B cell (primary cell): ENCODE results near the gene PARD3B. TPM values are rescaled to one million over a fixed set of nuclear protein-coding genes. Genes with fewer than 3 reads are reported as not detected.

Experiments used
- ATAC-seq: fragments of 200-7000 bp; cut with Tn5 transposase; one replicate; pipeline ENCODE4 v1.10.0; 2021; ENCODE audit warnings: low read depth, mild to moderate bottlenecking, moderate number of reproducible peaks, moderate library complexity
- CTCF ChIA-PET: fragments of 350-600 bp; sonication (Branson Sonifier 250); formaldehyde crosslinking; loops from one replicate; lab custom pipeline; 2021; ENCODE audit warnings: antibody characterized with exemption, inconsistent platforms; lab: Charles Lee
- POLR2A ChIA-PET: fragments of 350-600 bp; sonication (Branson Sonifier 250); formaldehyde crosslinking; loops from one replicate; lab custom pipeline; 2021; ENCODE audit warnings: antibody characterized with exemption; lab: Charles Lee
- DNase-seq: peaks from one replicate; pipeline ENCODE4 v3.0.0; 2013
- H2AFZ ChIP-seq: 2 replicates; pipeline ENCODE4 v1.6.1; 2012; ENCODE audit warnings: mild to moderate bottlenecking, low read depth, low read length; ENCODE audit not compliant: insufficient read depth, poor library complexity, severe bottlenecking
- H3K27ac ChIP-seq, 2 donors: 1 replicate in 1 of 2; 2 replicates in 1 of 2; pipeline ENCODE4 v1.5.1; 2012 to 2013; ENCODE audit warnings: low read length in 2 of 2, mild to moderate bottlenecking in 2 of 2, moderate library complexity in 1 of 2
- H3K27me3 ChIP-seq, 4 experiments: fragments of 200-600 bp in 1 of 4; sonication (generic) in 1 of 4; replicated peaks in 1 of 4; 1 replicate in 2 of 4; 2 replicates in 2 of 4; pipeline versions ENCODE4 v1.6.1 to v1.7.0; 2013 to 2016; ENCODE audit warnings: low read length in 3 of 4, mild to moderate bottlenecking in 2 of 4, mixed read lengths in 1 of 4, moderate library complexity in 1 of 4; ENCODE audit not compliant: insufficient read depth in 4 of 4, control insufficient read depth in 3 of 4; ENCODE audit errors: control extremely low read depth in 1 of 4
- H3K36me3 ChIP-seq, 2 experiments: replicated peaks in 1 of 2; 1 replicate in 1 of 2; 2 replicates in 1 of 2; pipeline versions ENCODE4 v1.6.1 to v1.7.1; 2013; ENCODE audit warnings: low read length in 1 of 2; ENCODE audit not compliant: insufficient read depth in 2 of 2, control insufficient read depth in 1 of 2; ENCODE audit errors: control extremely low read depth in 1 of 2, extremely low read depth in 1 of 2
- H3K4me1 ChIP-seq, 2 donors: fragments of 200-600 bp in 1 of 2; sonication (generic) in 1 of 2; 1 replicate in 1 of 2; 2 replicates in 1 of 2; pipeline versions ENCODE4 v1.5.1 to v1.6.1; 2013 to 2017; ENCODE audit warnings: low read length in 2 of 2; ENCODE audit not compliant: control insufficient read depth in 2 of 2, insufficient read depth in 2 of 2
- H3K4me2 ChIP-seq: replicated peaks from 2 replicates; pipeline ENCODE3; 2012; ENCODE audit warnings: mild to moderate bottlenecking, low read depth, low read length; ENCODE audit not compliant: poor library complexity, severe bottlenecking
- H3K4me3 ChIP-seq, 5 experiments: fragments of 200-600 bp in 1 of 5; sonication (generic) in 1 of 5; 1 replicate in 3 of 5; 2 replicates in 2 of 5; pipeline versions ENCODE4 v1.5.1 to v1.7.0; 2011 to 2016; ENCODE audit warnings: low read length in 4 of 5, mild to moderate bottlenecking in 4 of 5, low read depth in 2 of 5, control low read depth in 1 of 5, moderate library complexity in 1 of 5; ENCODE audit not compliant: insufficient read depth in 1 of 5; ENCODE audit errors: control extremely low read depth in 1 of 5, extremely low read depth in 1 of 5
- H3K79me2 ChIP-seq: fragments of 200-600 bp; sonication (generic); one replicate; pipeline ENCODE4 v1.6.0; 2016; ENCODE audit warnings: low read length; ENCODE audit not compliant: control insufficient read depth, insufficient read depth
- H3K9ac ChIP-seq: fragments of 200-600 bp; sonication (generic); 2 replicates; pipeline ENCODE4 v1.6.1; 2017; ENCODE audit warnings: mild to moderate bottlenecking, low read length, moderate library complexity
- H3K9me3 ChIP-seq, 3 donors: one replicate each; pipeline versions ENCODE4 v1.6.1 to v1.7.1; 2013; ENCODE audit warnings: low read length in 2 of 3; ENCODE audit not compliant: control insufficient read depth in 2 of 3, insufficient read depth in 1 of 3; ENCODE audit errors: control extremely low read depth in 1 of 3
- H4K20me1 ChIP-seq: 2 replicates; pipeline ENCODE4 v1.6.0; 2012; ENCODE audit warnings: mild to moderate bottlenecking, low read length; ENCODE audit not compliant: insufficient read depth, control insufficient read depth, poor library complexity, severe bottlenecking
- H3K27ac Mint-ChIP-seq: one replicate; pipeline ENCODE4 v1.8.0; 2021; ENCODE audit warnings: mixed read lengths
- H3K27me3 Mint-ChIP-seq: one replicate; pipeline ENCODE4 v1.8.0; 2021; ENCODE audit warnings: mixed read lengths
- H3K4me1 Mint-ChIP-seq: one replicate; pipeline ENCODE4 v1.8.0; 2021; ENCODE audit warnings: mixed read lengths
- H3K4me3 Mint-ChIP-seq: one replicate; pipeline ENCODE4 v1.8.0; 2021; ENCODE audit warnings: mixed read lengths
- H3K9me3 Mint-ChIP-seq: one replicate; pipeline ENCODE4 v1.8.0; 2022; ENCODE audit warnings: mixed read lengths; ENCODE audit not compliant: insufficient read depth
- EZH2 ChIP-seq: IDR thresholded peaks from 2 replicates; pipeline ENCODE4 v1.6.1; 2012; ENCODE audit warnings: borderline replicate concordance, low read depth, mild to moderate bottlenecking, moderate library complexity, low read length; ENCODE audit not compliant: insufficient read depth, poor library complexity, severe bottlenecking
- WGBS: methylation state at CpG from one replicate; pipeline ENCODE4 v1.1.5; 2013; ENCODE audit warnings: missing lambda C conversion rate; ENCODE audit not compliant: insufficient coverage; 5-methylcytosine and 5-hydroxymethylcytosine counted together
- intact Hi-C: fragments of 100-400 bp; cut with micrococcal nuclease; formaldehyde crosslinking; loops from one replicate; pipeline ENCODE4 v1.10.0; 2022
- polyA plus RNA-seq: library from polyadenylated mRNA; depleted of rRNA; stranded (reverse); fragments of >200 nt; gene quantifications from 2 replicates; pipeline ENCODE4 v1.2.3, GENCODE V29; 2012
- total RNA-seq, 2 donors: library from RNA; stranded (reverse); fragments of 120-200 nt in 1 of 2; gene quantifications; 1 replicate in 1 of 2; 2 replicates in 1 of 2; pipeline versions ENCODE4 v1.2.3 to v1.2.4, GENCODE V29; 2013 to 2022
- TF ChIP-seq, protein P1 (sequence below): fragments of 200-600 bp; IDR thresholded peaks from one replicate; pipeline ENCODE4 v1.8.0; 2022; ENCODE audit warnings: antibody characterized with exemption, mild to moderate bottlenecking

PARD3B gene
- total and polyA plus RNA-seq, 2 donors (not counting 1 experiment from before 2014, with no cell fraction given), result not detected

- Histone ChIP-seq H3K79me2 (no peaks in the 10 kb centered on the region), H3K4me1 (no peaks in the 10 kb centered on the region), H3K27ac (no peak overlapping the region), H4K20me1 (no peaks in the 10 kb centered on the region), H3K36me3 (no peaks in the 10 kb centered on the region), H3K4me3 (no peak overlapping the region), H3K4me2 (no peak overlapping the region), H3K27me3 (no peaks in the 10 kb centered on the region), H2AFZ (no peak overlapping the region), H3K9me3 (no peaks in the 10 kb centered on the region), H3K9ac (no peak overlapping the region)
- ChIA-PET CTCF (no interaction called here), POLR2A (no interaction called here)
- H3K9me3 Mint-ChIP-seq, result no peaks in the 10 kb centered on the region
- no peak for DNase-seq
- H3K27me3 Mint-ChIP-seq, result no peaks in the 10 kb centered on the region
- H3K4me3 Mint-ChIP-seq, result no peak overlapping the region
- no peak for ATAC-seq
- WGBS, result 95% methylated on average over 6 of the region's 9 CpGs
- no peak for TF ChIP-seq EZH2
- TF ChIP-seq, protein P1, sequence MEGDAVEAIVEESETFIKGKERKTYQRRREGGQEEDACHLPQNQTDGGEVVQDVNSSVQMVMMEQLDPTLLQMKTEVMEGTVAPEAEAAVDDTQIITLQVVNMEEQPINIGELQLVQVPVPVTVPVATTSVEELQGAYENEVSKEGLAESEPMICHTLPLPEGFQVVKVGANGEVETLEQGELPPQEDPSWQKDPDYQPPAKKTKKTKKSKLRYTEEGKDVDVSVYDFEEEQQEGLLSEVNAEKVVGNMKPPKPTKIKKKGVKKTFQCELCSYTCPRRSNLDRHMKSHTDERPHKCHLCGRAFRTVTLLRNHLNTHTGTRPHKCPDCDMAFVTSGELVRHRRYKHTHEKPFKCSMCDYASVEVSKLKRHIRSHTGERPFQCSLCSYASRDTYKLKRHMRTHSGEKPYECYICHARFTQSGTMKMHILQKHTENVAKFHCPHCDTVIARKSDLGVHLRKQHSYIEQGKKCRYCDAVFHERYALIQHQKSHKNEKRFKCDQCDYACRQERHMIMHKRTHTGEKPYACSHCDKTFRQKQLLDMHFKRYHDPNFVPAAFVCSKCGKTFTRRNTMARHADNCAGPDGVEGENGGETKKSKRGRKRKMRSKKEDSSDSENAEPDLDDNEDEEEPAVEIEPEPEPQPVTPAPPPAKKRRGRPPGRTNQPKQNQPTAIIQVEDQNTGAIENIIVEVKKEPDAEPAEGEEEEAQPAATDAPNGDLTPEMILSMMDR, result no peak
- H3K27ac Mint-ChIP-seq, result no peak overlapping the region
- intact Hi-C loops, result no loop called here
- H3K4me1 Mint-ChIP-seq, result no peaks in the 10 kb centered on the region
These were observed 643.2 kb downstream of the PARD3B start for GRCh38 chr2:205188239-205189138.

DNA sequence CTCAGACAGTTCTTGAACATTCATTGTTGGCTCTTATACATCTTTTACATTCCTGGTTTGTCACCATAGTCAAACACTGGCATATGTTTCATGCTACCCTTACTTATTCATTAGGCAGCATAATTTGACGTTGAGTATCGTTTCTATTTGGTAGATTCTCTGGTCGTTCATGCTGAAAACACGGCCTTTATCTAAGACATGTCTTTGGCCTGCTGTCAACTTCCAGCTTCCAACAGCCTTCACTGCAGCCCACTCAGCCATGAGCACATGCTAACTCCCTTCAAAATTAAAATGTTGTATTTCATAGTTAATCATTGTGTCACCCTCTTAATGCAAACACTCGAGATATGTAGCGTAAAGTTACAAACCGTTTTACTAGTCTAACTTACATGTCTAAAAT, 644.0 kb downstream of the PARD3B start:
- Histone ChIP-seq H3K9me3 (no peaks in the 10 kb centered on the region), H3K4me3 (no peak overlapping the region), H2AFZ (no peak overlapping the region), H3K36me3 (no peaks in the 10 kb centered on the region), H3K4me2 (no peak overlapping the region), H3K27ac (no peak overlapping the region), H4K20me1 (no peaks in the 10 kb centered on the region), H3K9ac (no peak overlapping the region), H3K27me3 (no peaks in the 10 kb centered on the region), H3K4me1 (no peaks in the 10 kb centered on the region), H3K79me2 (no peaks in the 10 kb centered on the region)
- CTCF ChIA-PET, result no interaction called here
- H3K27me3 Mint-ChIP-seq, result no peaks in the 10 kb centered on the region
- H3K9me3 Mint-ChIP-seq, result no peaks in the 10 kb centered on the region
- ATAC-seq (no peak), DNase-seq (no peak)
- no peak overlapping the region for H3K4me3 Mint-ChIP-seq
- 93% methylated on average over 7 of the region's 7 CpGs for WGBS
- intact Hi-C loops, result no loop called here
- H3K27ac Mint-ChIP-seq, result no peak overlapping the region
- TF ChIP-seq, protein P1, result no peak
- TF ChIP-seq EZH2, result no peak
- POLR2A ChIA-PET, result no interaction called here
- H3K4me1 Mint-ChIP-seq, result no peaks in the 10 kb centered on the region
